Measurements from ENCODE around the gene SRSF7.

SRSF7 gene

GRCh38 chr2:38747007-38747424 is 4.1 kb downstream of the SRSF7 start:
- POLR2A ChIA-PET = interaction anchor here (1.0 kb wide), 1 partner anchor 145 kb away, joined by 3 read pairs; no protein-coding TSS in a partner anchor
- no peak for TF ChIP-seq TARDBP (IDR thresholded peaks at IDR 0.05)
- TF ChIP-seq ARNT (IDR thresholded peaks at IDR 0.05) = no peak
- TF ChIP-seq BHLHE40 (IDR thresholded peaks at IDR 0.05; ENCODE audit: borderline replicate concordance) = no peak
- TF ChIP-seq HDGF (IDR thresholded peaks at IDR 0.05; ENCODE audit: borderline replicate concordance) = no peak
- no peak for TF ChIP-seq FOXA1 (IDR thresholded peaks at IDR 0.05)
- no peak for TF ChIP-seq CTBP1 (IDR thresholded peaks at IDR 0.05; ENCODE audit: borderline replicate concordance)
- no peak for TF ChIP-seq FOXM1 (IDR thresholded peaks at IDR 0.05; ENCODE audit: borderline replicate concordance)
- TF ChIP-seq SP1 (IDR thresholded peaks at IDR 0.05) = no peak
- no peak for TF ChIP-seq ELF4 (IDR thresholded peaks at IDR 0.05)
- TF ChIP-seq FOXK2 (IDR thresholded peaks at IDR 0.05) = no peak
- no peak for TF ChIP-seq NFRKB (IDR thresholded peaks at IDR 0.05)
- no peak for TF ChIP-seq PKNOX1 (IDR thresholded peaks at IDR 0.05)
- TF ChIP-seq SUZ12 (IDR thresholded peaks at IDR 0.05) = no peak
- no peak for TF ChIP-seq LEF1 (IDR thresholded peaks at IDR 0.05; ENCODE audit: borderline replicate concordance)
- TF ChIP-seq ZNF384 (IDR thresholded peaks at IDR 0.05) = no peak
- no peak for DNase-seq (ENCODE audit: extremely low spot score)
- CTCF ChIA-PET = no interaction called here

GRCh38 chr2:38745267-38745666 is 5.9 kb downstream of the SRSF7 start:
- ChIA-PET CTCF (interaction anchor here (0.5 kb wide), 1 partner anchor 93 kb away, joined by 4 read pairs; no protein-coding TSS in a partner anchor), POLR2A (no interaction called here)
- DNase-seq (ENCODE audit: extremely low spot score) = no peak
- TF ChIP-seq PKNOX1 (IDR thresholded peaks at IDR 0.05) = no peak
- TF ChIP-seq NFRKB (IDR thresholded peaks at IDR 0.05) = no peak
- no peak for TF ChIP-seq L3MBTL2 (conservative IDR thresholded peaks at IDR 0.05)
- no peak for TF ChIP-seq FOXM1 (IDR thresholded peaks at IDR 0.05; ENCODE audit: borderline replicate concordance)
- TF ChIP-seq SUZ12 (IDR thresholded peaks at IDR 0.05) = no peak
- no peak for TF ChIP-seq CTBP1 (IDR thresholded peaks at IDR 0.05; ENCODE audit: borderline replicate concordance)
- TF ChIP-seq HDGF (IDR thresholded peaks at IDR 0.05; ENCODE audit: borderline replicate concordance) = no peak
- no peak for TF ChIP-seq SP1 (IDR thresholded peaks at IDR 0.05)
- no peak for TF ChIP-seq ZNF384 (IDR thresholded peaks at IDR 0.05)
- no peak for TF ChIP-seq ELF4 (IDR thresholded peaks at IDR 0.05)
- TF ChIP-seq TARDBP (IDR thresholded peaks at IDR 0.05) = no peak
- TF ChIP-seq FOXA1 (IDR thresholded peaks at IDR 0.05) = no peak
- no peak for TF ChIP-seq ARNT (IDR thresholded peaks at IDR 0.05)
- no peak for TF ChIP-seq BHLHE40 (IDR thresholded peaks at IDR 0.05; ENCODE audit: borderline replicate concordance)
- no peak for TF ChIP-seq LEF1 (IDR thresholded peaks at IDR 0.05; ENCODE audit: borderline replicate concordance)
- TF ChIP-seq FOXK2 (IDR thresholded peaks at IDR 0.05) = no peak

- DNase-seq (ENCODE audit: extremely low spot score) = no peak
- CTCF ChIA-PET = interaction anchor here (0.6 kb wide), 1 partner anchor 10 kb away, joined by 3 read pairs; no protein-coding TSS in a partner anchor
- POLR2A ChIA-PET = interaction anchor here (2.5 kb wide), 1 partner anchor 10 kb away, joined by 10 read pairs; no protein-coding TSS in a partner anchor
- no peak for TF ChIP-seq FOXK2 (IDR thresholded peaks at IDR 0.05)
- TF ChIP-seq PKNOX1 (IDR thresholded peaks at IDR 0.05) = no peak
- no peak for TF ChIP-seq L3MBTL2 (conservative IDR thresholded peaks at IDR 0.05)
- TF ChIP-seq SUZ12 (IDR thresholded peaks at IDR 0.05) = no peak
- TF ChIP-seq ELF4 (IDR thresholded peaks at IDR 0.05) = no peak
- TF ChIP-seq CTBP1 (IDR thresholded peaks at IDR 0.05; ENCODE audit: borderline replicate concordance) = no peak
- no peak for TF ChIP-seq SP1 (IDR thresholded peaks at IDR 0.05)
- no peak for TF ChIP-seq TARDBP (IDR thresholded peaks at IDR 0.05)
- TF ChIP-seq FOXM1 (IDR thresholded peaks at IDR 0.05; ENCODE audit: borderline replicate concordance) = no peak
- TF ChIP-seq ZNF384 (IDR thresholded peaks at IDR 0.05) = no peak
- TF ChIP-seq HDGF (IDR thresholded peaks at IDR 0.05; ENCODE audit: borderline replicate concordance) = no peak
- no peak; the same call in 1 of the 2 replicates for TF ChIP-seq BHLHE40 (IDR thresholded peaks at IDR 0.05; ENCODE audit: borderline replicate concordance)
- no peak for TF ChIP-seq FOXA1 (IDR thresholded peaks at IDR 0.05)
- no peak for TF ChIP-seq ARNT (IDR thresholded peaks at IDR 0.05)
- no peak for TF ChIP-seq NFRKB (IDR thresholded peaks at IDR 0.05)
- no peak for TF ChIP-seq LEF1 (IDR thresholded peaks at IDR 0.05; ENCODE audit: borderline replicate concordance)
Observed at GRCh38 chr2:38744399-38744780, 6.8 kb downstream of the SRSF7 start.

- CTCF ChIA-PET = interaction anchor here (0.6 to 1.0 kb wide), 2 partner anchors 9 kb away, joined by 3 to 5 read pairs; no protein-coding TSS in a partner anchor
- POLR2A ChIA-PET = interaction anchor here (2.5 to 2.9 kb wide), 2 partner anchors 7 to 9 kb away, joined by 10 to 30 read pairs; partner anchors contain the start of gene SRSF7
- DNase-seq (ENCODE audit: extremely low spot score) = no peak
- no peak for TF ChIP-seq CTBP1 (IDR thresholded peaks at IDR 0.05; ENCODE audit: borderline replicate concordance)
- peak; percentile 83 for TF ChIP-seq PKNOX1 (IDR thresholded peaks at IDR 0.05)
Observed at GRCh38 chr2:38743672-38744398, 7.3 kb downstream of the SRSF7 start.

All from HEK293T (cell line).